ENCODE data around the gene UGT1A4.

UGT1A4 gene

DNA sequence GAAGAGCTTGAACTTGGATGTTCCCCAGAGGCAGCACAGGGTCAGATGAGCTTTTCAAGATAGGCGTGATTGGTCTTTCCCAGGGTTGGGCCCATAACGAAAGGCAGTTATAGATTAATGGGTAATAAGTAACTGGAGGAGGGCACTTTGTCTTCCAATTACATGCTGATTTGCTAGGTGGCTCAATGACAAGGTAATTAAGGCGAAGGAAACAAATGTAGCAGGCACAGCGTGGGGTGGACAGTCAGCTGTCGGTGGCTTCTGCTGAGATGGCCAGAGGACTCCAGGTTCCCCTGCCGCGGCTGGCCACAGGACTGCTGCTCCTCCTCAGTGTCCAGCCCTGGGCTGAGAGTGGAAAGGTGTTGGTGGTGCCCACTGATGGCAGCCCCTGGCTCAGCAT, at the start of gene UGT1A4:
TSS of gene UGT1A4 (plus strand) at position 185 of the 400 bp plus-strand sequence. CDS start at position 270, 85 bp downstream.
- in situ Hi-C loops (cut with MboI; ENCODE audit: low sequenced_read_pairs), result no loop called here

DNA sequence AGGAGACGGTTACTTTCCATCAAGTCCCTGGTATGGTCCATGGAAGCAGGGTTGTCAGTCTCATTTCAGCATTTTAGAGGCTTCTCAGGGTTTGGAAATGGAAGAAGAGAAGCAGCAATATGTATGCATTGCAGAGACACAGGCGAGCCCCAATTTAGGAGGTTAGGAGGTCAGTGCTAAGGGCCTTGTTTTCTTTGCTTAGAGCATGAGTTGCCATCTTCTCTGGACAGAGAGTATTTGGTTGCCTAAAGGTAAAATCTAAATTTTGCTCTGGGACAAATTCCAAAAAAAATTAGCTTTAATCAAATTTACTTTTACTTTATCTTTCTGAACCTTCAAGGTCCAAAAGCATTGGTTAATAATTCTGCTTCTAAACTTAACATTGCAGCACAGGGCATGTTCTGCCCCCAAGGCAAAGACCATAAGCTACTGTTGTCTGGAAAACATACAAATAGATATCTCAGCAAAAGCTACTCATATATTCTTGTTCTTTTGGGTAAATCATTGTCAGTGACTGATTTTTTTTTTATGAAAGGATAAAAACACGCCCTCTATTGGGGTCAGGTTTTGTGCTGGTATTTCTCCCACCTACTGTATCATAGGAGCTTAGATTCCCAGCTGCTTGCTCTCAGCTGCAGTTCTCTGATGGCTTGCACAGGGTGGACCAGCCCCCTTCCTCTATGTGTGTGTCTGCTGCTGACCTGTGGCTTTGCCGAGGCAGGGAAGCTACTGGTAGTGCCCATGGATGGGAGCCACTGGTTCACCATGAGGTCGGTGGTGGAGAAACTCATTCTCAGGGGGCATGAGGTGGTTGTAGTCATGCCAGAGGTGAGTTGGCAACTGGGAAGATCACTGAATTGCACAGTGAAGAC, 47.0 kb upstream of the UGT1A4 start, which contains the start of gene UGT1A9:
TSS of gene UGT1A9 (plus strand) at position 609 of the 872 bp plus-strand sequence. CDS start at position 646, 37 bp downstream.
- in situ Hi-C loops (cut with MboI; ENCODE audit: low sequenced_read_pairs), result no loop called here

DNA sequence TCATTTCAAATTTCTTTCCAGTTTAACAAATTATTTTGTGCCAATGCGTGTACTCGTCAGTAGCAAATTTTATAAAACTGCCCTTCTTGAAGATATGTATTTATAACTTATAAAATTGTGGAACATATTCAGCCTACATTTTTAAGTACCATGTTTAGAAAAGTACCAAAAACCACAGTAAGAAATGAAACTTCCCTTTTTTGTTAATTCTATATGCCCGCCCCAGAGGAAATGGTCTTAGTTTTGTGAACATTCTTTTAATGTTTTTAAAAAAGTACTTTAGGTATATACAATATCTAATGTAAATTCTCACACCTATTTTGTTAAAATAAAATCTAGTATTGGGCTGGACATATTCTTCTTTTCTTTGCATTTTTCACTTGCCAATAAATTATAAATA, 45.6 kb upstream of the UGT1A4 start:
- in situ Hi-C loops (cut with MboI; ENCODE audit: low sequenced_read_pairs), result no loop called here

DNA sequence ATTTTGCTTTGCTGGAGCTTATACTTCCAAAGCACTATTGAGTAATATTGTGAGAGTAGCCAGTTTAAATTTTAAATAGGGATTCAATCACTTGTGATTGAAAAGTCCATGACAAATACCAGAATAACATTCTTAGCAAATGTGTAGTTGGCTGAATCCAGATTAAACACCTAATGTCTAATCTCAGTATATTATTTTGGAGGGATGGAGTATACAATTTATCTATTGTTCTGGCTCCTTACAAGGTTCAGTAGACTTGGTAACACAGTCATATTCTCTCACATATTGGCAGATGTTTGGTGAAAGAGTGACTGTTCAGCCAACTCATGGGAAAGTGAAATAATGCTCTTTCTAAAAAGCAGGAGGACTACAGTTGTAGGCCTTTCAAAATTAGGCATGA, 44.6 kb upstream of the UGT1A4 start:
- in situ Hi-C loops (cut with MboI; ENCODE audit: low sequenced_read_pairs), result no loop called here

DNA sequence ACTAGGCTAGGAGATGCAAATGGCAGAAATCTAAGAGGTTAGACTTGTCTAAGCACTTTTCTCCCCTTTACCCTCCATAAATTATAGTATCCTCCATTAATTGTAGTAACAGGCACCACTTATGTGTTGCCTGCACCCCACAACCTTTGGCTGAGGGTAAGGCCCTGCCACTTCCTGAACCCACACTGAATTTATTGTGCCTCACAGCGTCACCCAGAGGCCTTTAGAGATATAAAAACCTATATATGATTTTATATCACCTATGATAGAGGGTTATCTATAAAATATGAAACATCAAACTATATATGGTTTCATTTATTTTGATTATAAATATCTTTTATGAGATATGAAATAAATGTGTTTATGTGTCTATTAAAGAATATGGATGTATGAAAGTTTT, 44.2 kb upstream of the UGT1A4 start:
- in situ Hi-C loops (cut with MboI; ENCODE audit: low sequenced_read_pairs), result no loop called here

DNA sequence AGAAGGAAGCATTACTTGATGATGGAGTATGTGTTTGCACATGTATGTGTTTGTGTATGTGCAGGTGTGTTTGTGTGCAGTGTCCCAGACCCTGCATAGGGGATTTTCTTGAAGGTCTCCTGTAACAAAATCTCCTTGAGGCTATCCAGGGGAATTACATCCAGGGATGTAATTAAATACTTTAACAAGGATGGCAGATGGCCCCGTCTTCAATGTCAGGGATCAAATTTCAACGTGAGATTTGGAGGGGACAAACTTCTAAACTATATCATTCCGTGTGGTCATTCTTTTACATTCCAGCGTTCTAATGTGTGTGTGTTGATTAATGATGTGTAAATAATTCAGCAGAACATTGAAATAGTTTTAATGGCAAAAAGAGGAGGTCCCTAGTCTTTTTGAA, 43.5 kb upstream of the UGT1A4 start:
- in situ Hi-C loops (cut with MboI; ENCODE audit: low sequenced_read_pairs), result no loop called here

DNA sequence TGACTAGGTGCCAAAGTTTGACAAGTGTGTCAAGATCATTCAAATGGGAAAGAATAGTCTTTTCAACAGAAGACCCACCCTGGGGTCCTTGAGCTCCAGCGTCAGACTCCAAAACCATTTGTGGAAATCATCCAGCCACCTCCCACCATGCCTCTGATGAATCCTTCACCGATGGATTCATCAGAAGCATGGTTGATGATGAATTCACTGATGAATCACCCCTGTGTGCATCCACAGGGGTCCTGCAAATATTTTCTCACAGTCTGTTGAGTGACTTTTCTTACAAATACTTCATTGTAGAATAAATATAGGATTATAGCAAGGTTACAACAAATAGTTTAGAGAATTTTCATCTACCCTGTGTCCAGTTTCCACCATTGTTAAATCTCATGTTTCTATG, 42.5 kb upstream of the UGT1A4 start:
- in situ Hi-C loops (cut with MboI; ENCODE audit: low sequenced_read_pairs), result no loop called here

DNA sequence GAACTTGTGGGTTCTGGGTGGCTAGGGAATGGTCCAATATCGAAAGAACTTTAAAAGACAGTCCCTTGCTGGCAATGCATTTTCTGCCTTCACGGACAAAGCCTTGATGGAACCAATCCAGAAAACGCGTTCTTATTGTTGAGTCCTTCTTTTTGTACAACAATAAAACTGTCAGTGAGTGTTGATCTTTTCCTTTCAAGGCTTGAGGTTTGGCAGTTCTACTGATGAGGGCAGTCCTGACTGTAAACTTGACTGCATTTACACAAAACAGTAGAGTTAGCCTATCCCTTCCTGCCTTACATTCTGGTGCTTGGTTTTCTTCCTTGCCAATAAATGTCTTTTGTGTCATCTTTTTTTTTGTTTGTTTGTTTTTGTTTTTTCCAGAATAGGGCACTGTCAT, 39.3 kb upstream of the UGT1A4 start:
- in situ Hi-C loops (cut with MboI; ENCODE audit: low sequenced_read_pairs), result no loop called here

DNA sequence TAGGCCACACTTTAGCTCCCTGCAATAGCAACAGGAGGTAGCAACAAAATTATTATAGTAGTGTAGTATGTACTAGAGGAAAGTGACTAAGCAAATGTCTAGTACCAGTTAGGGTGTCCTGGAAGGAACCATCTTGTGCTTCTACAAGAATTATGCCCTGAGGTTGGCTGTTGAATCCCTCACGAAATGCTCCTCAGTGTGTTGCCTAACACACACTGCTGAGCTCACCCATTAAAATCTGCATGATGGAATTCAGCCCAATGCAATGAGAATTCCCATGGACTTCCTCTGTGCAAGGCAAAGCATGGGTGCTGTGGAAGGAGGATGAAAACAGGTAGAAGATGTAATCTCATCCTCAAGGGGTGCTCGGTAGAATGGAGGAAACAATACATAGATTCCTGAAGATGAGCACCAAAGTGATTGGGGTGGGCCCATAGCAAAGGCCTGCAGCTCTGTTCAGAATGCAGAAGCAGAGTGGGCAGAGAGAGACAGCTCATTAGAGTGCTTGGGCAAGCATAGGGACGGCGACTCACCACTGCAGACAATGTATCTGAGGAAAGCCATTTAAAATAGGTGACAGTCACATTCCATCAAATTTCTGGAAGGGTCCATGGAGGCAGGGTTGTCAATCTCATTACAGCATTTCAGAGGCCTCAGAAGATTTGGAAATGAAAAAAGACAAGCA, 38.0 kb upstream of the UGT1A4 start:
- in situ Hi-C loops (cut with MboI; ENCODE audit: low sequenced_read_pairs), result no loop called here

DNA sequence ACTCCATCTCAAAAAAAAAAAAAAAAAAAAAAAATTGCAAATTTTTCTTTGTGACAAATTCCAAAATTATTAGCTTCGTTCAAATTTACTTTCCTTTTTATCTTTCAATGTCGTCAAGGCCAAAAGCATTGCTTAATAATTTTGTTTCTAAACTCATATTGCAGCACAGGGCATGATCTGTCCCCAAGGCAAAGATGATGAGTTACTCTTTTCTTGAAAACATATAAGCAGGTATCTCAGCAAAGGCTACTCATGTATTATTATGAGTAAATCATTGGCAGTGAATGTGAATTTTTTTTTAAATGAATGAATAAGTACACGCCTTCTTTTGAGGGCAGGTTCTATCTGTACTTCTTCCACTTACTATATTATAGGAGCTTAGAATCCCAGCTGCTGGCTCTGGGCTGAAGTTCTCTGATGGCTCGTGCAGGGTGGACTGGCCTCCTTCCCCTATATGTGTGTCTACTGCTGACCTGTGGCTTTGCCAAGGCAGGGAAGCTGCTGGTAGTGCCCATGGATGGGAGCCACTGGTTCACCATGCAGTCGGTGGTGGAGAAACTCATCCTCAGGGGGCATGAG, 36.9 kb upstream of the UGT1A4 start, which contains the start of gene UGT1A7:
TSS of gene UGT1A7 (plus strand) at position 381 of the 579 bp plus-strand sequence. CDS start at position 418, 37 bp downstream.
- in situ Hi-C loops (cut with MboI; ENCODE audit: low sequenced_read_pairs), result no loop called here

DNA sequence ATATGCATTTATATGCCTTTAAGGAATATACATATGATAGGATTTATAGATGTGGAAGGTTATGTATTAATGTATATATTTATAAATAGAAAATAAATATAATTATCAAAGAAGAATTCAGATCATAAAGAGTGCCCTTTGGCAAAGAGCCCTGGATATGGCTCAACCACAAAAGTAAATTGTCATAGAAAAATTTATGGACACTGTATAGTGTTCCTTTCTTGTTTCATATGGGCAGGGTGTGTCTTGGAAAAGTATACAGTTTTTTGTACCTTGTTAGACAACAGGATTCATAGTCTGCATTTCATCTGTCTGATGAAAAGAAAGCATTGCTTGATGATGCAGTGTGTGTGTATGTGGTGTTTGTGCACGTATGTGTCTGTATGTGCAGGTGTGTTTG, 33.9 kb upstream of the UGT1A4 start:
- in situ Hi-C loops (cut with MboI; ENCODE audit: low sequenced_read_pairs), result no loop called here

DNA sequence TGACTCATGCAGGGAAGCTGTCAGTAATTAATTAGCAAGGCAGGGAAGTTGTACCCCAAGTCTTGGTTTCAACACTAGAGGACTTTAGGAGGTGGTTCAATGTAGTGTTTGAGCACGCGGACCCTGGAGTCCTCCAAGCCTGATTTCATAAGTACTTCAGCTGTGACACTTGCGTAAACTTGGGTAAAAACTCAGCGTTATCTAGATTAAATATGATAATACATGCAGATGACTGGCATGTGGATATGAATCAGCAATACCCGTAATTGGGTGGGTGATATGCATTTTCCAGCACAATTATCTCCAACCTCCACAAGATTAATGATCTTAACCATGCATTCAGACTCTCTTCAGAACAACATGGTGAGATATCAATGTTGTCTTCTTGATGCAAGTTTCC, 31.6 kb upstream of the UGT1A4 start:
- in situ Hi-C loops (cut with MboI; ENCODE audit: low sequenced_read_pairs), result no loop called here

DNA sequence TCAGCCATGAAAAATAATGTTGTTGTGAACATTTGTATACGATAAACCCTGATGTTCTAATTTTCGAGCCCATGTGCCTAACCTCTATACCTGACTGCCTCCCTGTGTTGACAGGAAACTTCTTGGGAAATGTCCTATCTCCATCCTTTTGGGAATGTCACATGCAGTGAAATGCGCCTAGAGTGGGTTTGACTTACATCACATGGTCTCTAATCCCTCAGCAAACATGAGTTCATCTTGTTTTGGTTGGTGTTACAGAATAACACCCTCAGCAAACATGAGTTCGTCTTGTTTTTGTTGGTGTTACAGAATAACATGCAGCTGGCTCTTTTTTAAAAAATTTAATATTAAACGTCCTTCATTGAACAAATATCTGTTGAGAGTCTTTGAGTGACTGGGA, 30.2 kb upstream of the UGT1A4 start:
- in situ Hi-C loops (cut with MboI; ENCODE audit: low sequenced_read_pairs), result no loop called here

DNA sequence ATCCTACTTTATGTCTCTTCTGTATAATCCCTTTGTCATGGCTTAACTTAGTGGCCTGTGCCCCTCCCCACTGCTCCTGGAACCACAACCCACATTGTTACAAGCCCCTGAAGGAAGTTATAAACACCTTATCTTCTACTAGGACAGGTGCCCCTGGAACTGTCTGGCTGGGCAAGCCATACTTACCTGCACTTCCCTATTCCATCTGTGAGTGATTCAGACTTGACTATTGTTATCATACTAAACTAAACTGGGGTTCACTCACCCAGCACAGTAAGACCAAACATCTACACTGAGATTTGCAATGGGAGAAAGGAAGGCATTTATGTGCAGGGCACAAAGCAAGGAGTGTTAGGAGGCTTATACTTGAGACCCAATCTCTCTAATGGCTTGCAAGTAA, 29.5 kb upstream of the UGT1A4 start:
- in situ Hi-C loops (cut with MboI; ENCODE audit: low sequenced_read_pairs), result no loop called here

DNA sequence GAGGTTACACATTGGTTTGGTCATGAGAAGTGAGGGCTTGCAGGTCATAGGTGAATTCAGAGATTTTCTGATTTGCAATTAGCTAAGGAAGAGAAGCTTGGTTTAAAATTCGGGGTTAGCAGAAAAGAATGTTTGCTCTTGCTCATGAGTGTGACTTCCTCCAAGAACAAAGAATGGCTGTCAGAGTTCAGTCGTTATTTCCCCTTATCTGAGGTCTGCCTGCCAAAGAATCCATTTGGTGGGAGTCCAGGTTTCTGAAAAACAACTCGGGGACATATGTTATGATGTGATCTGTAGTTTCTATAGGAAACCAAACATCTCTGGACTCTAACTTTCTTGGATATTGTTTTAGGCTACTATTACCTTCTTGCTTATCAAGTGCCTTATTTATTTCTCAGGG, 29.0 kb upstream of the UGT1A4 start:
- in situ Hi-C loops (cut with MboI; ENCODE audit: low sequenced_read_pairs), result no loop called here

DNA sequence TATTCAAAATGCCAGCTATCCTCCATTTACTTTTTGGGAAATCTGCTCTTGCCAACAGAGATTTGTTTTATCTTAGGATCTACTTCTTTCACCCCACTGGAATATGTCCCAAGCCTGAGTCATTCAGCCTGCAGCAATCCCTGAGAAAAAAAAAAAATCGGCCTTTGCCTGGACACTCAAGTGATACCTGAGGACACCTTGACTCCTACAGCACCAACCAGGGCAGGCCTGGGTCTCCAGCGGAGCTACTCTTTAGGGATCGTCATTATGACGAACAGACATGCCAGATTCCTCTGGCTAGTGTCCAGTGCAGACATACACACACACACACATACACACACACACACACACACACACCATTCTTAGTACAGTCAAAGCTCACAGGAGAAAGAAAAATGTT, 28.1 kb upstream of the UGT1A4 start:
- in situ Hi-C loops (cut with MboI; ENCODE audit: low sequenced_read_pairs), result no loop called here

DNA sequence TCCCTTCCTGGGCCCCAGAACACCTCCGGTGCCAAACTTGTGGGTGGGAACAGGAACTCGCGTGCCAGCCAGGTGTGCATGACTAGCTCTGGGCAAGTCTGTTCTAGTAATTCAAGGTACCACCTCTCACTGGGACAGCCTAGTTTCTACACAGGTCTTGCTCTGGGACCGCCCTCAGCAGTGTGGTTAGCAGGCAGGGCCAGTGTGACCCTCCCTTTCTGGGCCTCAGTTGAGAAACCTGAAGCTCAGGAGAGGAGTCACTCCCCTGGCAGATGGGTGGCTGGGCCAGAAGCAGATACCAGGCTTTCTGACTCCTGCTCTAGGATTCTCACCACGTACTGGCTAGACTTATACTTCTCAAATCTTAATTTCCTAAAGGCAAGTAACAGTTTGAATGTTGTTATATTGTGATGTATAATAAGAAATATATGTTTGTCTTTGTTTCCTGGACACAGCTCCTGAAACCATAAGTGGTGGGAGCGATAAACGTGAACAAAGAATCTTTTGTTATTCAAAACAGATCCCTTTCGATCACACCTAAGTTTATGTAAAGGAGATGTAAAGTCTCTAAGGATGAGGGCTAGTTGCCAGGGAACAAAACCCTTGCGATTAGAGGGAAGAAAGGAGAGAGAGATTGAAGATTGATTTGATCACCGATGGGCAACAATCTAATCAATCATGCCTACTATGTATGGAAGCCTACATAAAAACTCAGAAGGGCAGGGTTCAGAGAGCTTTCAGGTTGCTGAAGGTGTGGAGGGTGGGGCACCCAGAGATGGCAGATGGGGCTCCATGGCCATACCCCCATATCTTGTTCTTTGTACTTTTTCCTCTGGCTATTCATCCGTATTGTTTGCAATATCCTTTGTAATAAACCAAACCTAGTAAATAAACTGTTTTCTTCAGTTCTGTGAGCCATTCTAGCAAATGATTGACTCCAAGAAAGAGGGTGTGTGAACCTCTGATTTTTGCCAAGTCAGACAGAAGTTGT, 26.8 kb upstream of the UGT1A4 start:
- in situ Hi-C loops (cut with MboI; ENCODE audit: low sequenced_read_pairs), result no loop called here

DNA sequence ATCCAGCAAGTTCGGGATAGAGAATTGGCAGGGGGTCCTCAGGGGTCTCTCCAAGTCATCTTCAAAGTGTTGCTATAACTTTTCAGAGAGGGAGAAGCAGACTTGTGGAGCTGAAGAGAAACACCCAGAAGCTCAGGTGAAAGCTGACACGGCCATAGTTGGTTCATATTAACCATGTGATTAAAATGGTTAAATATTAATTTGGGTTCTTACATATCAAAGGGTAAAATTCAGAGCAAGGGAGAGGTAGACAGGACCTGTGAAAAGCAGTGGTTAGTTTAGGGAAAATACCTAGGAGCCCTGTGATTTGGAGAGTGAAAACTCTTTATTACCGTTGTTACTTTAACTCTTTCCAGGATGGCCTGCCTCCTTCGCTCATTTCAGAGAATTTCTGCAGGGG, 25.9 kb upstream of the UGT1A4 start, which contains the start of gene UGT1A6:
TSS of gene UGT1A6 (plus strand) at position 243 of the 400 bp plus-strand sequence. CDS start at position 358, 115 bp downstream.
- in situ Hi-C loops (cut with MboI; ENCODE audit: low sequenced_read_pairs), result no loop called here

DNA sequence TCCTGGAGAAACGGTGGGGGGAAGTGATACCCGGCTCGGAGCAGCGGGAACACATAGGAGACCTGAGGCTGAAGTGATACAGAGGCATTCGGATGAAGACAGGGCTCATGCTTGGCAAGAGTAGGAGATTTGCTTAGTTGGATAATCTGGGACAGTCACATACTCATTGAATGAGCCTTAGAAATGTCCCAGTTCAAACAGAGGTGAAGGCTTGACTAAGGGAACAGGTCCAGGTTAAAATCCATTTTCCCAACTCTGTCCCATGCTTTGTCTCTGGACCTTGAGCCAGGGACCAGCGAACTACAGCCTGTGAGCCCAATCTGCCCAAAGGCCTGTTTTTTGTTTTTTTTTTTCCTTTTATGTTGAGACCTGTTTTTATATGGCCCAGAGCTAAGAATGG, 24.6 kb upstream of the UGT1A4 start:
- in situ Hi-C loops (cut with MboI; ENCODE audit: low sequenced_read_pairs), result no loop called here

DNA sequence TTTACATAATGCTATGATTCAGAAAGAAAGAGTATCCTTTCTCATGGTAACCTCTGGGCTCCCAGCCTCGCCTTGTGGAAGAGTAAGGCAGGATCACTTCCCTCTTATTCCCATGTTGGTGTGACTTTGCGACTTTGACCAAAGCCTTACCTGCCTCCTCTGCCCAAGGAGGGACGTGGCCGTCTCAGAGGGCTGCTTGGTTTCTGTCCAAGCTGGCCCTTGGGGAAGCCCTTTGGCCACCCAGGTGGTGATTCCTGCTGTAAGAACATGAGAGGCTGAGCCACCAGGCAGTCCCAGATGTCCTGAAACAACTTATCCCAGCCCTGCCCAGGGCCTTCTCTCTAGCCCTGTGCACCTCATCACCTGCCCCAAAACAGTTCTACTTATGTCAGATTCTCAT, 19.8 kb upstream of the UGT1A4 start:
- in situ Hi-C loops (cut with MboI; ENCODE audit: low sequenced_read_pairs), result no loop called here

Measured in hTERT RPE-1 (cell line).